ENCODE data around the gene TPT1. TPM values are rescaled to one million over a fixed set of nuclear protein-coding genes. Genes with fewer than 3 reads are reported as not detected.

Gene TPT1
- total RNA-seq, 1 donor, result 2,345 TPM

DNA sequence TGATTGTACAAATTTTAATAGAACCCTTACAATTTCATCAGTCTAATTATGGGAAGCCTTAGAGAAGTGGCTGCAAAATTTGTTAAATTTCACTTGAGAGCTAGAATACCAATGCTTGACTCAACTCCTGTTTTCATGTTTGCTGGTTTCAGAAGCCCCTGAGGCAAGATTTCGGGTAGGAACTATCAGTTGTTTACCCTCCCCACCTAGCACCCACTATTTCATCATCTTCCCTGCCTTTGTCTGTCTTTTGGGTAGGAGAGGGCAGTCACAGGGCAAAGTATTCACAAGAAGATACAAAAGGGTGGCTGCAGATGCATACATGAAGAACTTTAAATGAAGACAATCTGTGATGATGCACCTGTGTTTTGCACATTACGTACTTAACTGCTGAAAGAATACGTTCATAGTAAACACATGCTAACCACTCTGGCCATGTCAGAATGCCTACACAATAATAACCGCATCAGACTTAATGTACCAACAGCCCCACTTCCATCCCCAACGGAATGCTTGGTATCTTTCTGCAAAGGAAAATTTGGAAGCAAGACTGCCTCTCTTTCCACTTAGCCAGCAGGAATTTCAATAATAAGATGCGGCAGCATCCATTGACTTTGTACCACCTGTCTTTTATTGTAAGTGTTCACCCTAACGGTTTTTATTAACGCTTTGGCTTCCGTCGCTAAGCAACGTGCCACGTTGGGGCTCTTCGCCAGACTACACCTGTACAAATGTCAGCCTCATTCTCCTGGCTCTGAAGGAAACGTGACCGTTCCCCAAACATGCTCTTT is 30.4 kb downstream of the TPT1 start:
- TF ChIP-seq, protein P1, sequence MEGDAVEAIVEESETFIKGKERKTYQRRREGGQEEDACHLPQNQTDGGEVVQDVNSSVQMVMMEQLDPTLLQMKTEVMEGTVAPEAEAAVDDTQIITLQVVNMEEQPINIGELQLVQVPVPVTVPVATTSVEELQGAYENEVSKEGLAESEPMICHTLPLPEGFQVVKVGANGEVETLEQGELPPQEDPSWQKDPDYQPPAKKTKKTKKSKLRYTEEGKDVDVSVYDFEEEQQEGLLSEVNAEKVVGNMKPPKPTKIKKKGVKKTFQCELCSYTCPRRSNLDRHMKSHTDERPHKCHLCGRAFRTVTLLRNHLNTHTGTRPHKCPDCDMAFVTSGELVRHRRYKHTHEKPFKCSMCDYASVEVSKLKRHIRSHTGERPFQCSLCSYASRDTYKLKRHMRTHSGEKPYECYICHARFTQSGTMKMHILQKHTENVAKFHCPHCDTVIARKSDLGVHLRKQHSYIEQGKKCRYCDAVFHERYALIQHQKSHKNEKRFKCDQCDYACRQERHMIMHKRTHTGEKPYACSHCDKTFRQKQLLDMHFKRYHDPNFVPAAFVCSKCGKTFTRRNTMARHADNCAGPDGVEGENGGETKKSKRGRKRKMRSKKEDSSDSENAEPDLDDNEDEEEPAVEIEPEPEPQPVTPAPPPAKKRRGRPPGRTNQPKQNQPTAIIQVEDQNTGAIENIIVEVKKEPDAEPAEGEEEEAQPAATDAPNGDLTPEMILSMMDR (IDR thresholded peaks at IDR 0.05; ENCODE audit: insufficient read depth, low read depth, low read length), result no peak
- peak overlapping the region; percentile 53 for H3K4me3 ChIP-seq (ENCODE audit: low read depth, low read length)
- no peak for DNase-seq (ENCODE audit: low read depth)

DNA sequence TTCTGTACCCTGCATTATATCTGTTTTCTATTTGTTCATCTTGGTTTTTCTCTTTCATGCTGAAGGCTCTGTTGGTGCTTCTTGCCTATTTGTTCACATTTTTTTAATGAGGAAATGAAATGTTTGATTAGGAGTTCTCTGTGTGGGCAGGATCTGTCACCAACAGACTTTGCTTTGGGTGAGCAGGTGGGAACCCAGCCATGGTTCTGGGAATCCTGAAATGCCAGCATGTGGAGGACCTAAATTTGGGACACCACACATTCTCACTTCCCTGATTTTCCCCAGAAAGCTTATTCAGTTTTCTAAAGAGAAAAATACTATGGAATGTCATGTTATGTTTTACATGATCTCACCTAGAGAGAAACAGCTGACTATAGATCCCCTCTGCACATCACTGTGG is 34.0 kb downstream of the TPT1 start:
- TF ChIP-seq, protein P1 (IDR thresholded peaks at IDR 0.05; ENCODE audit: insufficient read depth, low read depth, low read length), result no peak
- no peak overlapping the region for H3K4me3 ChIP-seq (ENCODE audit: low read depth, low read length)
- DNase-seq (ENCODE audit: low read depth), result no peak

DNA sequence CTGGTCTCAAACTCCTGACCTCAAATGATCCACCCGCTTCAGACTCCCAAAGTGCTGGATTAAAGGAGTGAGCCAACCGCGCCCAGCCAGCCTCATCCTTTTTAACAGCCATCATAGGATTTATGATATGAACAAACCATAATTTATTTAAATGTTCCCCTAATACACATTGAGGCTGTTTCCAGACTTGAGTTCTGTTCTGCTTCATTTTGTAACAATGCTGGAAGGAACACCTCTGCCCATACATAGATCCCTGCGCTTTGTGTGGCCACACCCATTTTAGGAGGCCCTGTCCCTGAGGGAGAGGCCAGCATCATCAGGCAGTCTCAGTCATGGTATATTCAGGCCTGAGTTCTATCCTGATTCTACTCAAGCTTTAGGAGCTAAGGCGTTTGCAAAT is 35.9 kb downstream of the TPT1 start:
- no peak overlapping the region for H3K4me3 ChIP-seq (ENCODE audit: low read depth, low read length)

DNA sequence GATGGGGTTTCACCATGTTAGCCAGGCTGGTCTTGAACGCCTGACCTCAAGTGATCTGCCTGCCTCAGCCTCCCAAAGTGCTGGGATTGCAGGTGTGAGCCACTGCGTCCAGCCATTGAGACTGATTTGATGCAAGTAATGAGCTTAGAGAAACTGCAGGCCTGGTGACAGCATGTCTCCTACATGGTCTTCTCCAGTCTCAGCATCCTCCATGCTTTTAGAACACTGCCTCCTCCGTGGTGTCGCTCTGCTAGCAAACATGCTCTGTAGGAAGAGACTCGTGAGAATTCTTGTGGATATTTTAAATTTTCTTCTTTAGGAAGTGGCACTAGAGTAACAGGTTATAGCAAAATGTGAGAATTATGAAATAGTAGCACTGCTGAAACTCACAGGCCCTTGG is 37.1 kb downstream of the TPT1 start:
- TF ChIP-seq, protein P1 (IDR thresholded peaks at IDR 0.05; ENCODE audit: insufficient read depth, low read depth, low read length), result no peak
- DNase-seq (ENCODE audit: low read depth), result no peak
- H3K4me3 ChIP-seq (ENCODE audit: low read depth, low read length), result no peak overlapping the region

More for the DNA sequence above, 35.9 kb downstream of the TPT1 start:
- TF ChIP-seq, protein P1 (IDR thresholded peaks at IDR 0.05; ENCODE audit: insufficient read depth, low read depth, low read length), result no peak
- no peak for DNase-seq (ENCODE audit: low read depth)

DNA sequence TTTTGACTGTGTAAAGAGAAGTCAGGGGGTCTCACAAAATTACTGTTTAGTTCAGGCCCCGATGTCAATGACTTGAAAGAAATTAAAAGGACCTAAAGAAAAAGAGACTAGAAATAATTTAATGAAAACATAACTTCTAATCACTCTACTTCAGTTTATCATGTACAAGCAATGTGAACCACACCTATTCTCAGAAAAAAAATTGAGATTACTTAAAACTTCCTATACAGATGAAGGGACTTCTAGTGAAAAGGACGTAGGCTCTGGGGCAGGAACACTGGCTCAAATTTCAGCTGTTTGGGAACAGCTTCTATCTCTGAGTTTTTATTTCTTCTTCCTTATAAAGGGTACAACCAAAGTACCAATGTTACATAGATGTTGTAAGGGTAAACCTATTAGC is 38.0 kb downstream of the TPT1 start:
- no peak for DNase-seq (ENCODE audit: low read depth)
- TF ChIP-seq, protein P1 (IDR thresholded peaks at IDR 0.05; ENCODE audit: insufficient read depth, low read depth, low read length), result no peak
- no peak overlapping the region for H3K4me3 ChIP-seq (ENCODE audit: low read depth, low read length)

DNA sequence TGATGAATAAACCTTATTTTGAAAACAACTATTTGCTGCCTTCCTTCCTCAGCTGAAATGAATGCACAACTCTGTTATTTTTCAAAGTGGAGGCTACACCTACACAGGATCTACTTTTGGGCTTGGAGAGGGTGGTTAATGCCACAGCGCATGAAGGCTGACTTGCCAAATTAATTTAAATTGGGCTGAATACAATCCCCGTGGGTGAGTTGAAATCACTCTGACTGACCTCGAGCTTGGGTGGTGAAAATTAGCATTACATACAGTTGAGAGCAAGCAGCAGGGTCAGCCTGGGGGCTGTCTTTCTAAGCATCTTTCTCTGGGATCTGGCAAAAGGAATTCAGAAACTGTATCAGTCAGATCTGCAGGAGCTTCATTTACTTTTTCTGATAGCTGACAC is 38.5 kb downstream of the TPT1 start:
- TF ChIP-seq, protein P1 (IDR thresholded peaks at IDR 0.05; ENCODE audit: insufficient read depth, low read depth, low read length), result no peak
- DNase-seq (ENCODE audit: low read depth), result no peak
- no peak overlapping the region for H3K4me3 ChIP-seq (ENCODE audit: low read depth, low read length)

DNA sequence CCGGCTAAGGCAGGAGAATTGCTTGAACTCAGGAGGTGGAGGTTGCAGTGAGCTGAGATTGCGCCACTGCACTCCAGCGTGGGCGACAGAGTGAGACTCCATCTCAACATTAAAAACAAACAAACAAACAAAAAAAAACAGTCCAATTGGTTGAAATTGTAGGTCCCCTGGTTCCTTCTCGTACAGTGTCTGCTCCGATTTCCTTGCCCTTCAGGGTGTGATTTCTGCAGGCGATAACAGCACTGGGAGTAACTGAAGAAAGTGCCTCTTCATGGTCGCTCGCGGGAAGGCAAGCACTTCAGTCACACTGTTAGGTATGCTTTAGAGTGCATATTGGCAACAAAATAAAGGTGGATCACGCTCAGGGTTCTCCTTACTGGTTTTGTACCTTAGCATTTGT is 39.7 kb downstream of the TPT1 start:
- no peak for DNase-seq (ENCODE audit: low read depth)
- TF ChIP-seq, protein P1 (IDR thresholded peaks at IDR 0.05; ENCODE audit: insufficient read depth, low read depth, low read length), result no peak
- no peak overlapping the region for H3K4me3 ChIP-seq (ENCODE audit: low read depth, low read length)

All from fibroblast of villous mesenchyme (primary cell).